Femur (tissue), 1 donor: ENCODE results near the gene HHAT.

ENCODE experiments used
- DNase-seq: peaks from one replicate; pipeline ENCODE4 v3.0.0-alpha.2; 2017

The HHAT gene

GRCh38 chr1:210328746-210329503, at the start of gene HHAT:
HHAT (plus strand) TSS chr1:210328902; CDS start chr1:210348976, 20,074 bp downstream.
- peak; percentile 88 for DNase-seq

- no peak for DNase-seq
Measured at GRCh38 chr1:210280221-210280620, 48.5 kb upstream of the HHAT start.

GRCh38 chr1:210288116-210288515, 40.6 kb upstream of the HHAT start:
- DNase-seq, result no peak

GRCh38 chr1:210289248-210289647, 39.5 kb upstream of the HHAT start:
- DNase-seq, result no peak

- peak; percentile 56 for DNase-seq
Measured at GRCh38 chr1:210291081-210291764, 37.5 kb upstream of the HHAT start.

GRCh38 chr1:210291786-210292230, 36.9 kb upstream of the HHAT start:
- peak; percentile 83 for DNase-seq

- DNase-seq, result peak; percentile 91
Measured at GRCh38 chr1:210292231-210292871, 36.4 kb upstream of the HHAT start.

- DNase-seq, result peak; percentile 92
Measured at GRCh38 chr1:210293171-210293607, 35.5 kb upstream of the HHAT start.

- DNase-seq, result peak; percentile 82
Measured at GRCh38 chr1:210294999-210295745, 33.5 kb upstream of the HHAT start.

- no peak for DNase-seq
Measured at GRCh38 chr1:210296682-210297081, 32.0 kb upstream of the HHAT start.

GRCh38 chr1:210298296-210298695, 30.4 kb upstream of the HHAT start:
- peak; percentile 41 for DNase-seq

GRCh38 chr1:210298936-210299335, 29.8 kb upstream of the HHAT start:
- DNase-seq, result no peak

- no peak for DNase-seq
Measured at GRCh38 chr1:210299501-210299900, 29.2 kb upstream of the HHAT start.

GRCh38 chr1:210300923-210301614, 27.6 kb upstream of the HHAT start:
- DNase-seq, result no peak

- peak; percentile 58 for DNase-seq
Measured at GRCh38 chr1:210301615-210302000, 27.1 kb upstream of the HHAT start.

GRCh38 chr1:210302501-210302900, 26.2 kb upstream of the HHAT start:
- peak; percentile 79 for DNase-seq

- DNase-seq, result no peak
Measured at GRCh38 chr1:210303391-210303790, 25.3 kb upstream of the HHAT start.

GRCh38 chr1:210310562-210311153, 18.0 kb upstream of the HHAT start:
- DNase-seq, result no peak

GRCh38 chr1:210311726-210312493, 16.8 kb upstream of the HHAT start:
- peak; percentile 51 for DNase-seq

- DNase-seq, result no peak
Measured at GRCh38 chr1:210313046-210313595, 15.6 kb upstream of the HHAT start.

- DNase-seq, result no peak
Measured at GRCh38 chr1:210313921-210314320, 14.8 kb upstream of the HHAT start.
